Ramos (cell line): ENCODE measurements around the gene AMBP.
"Not testable (repeated sequence)": the region's sequence is repeated elsewhere in the genome, so short reads cannot be mapped to it uniquely, and the experiment has no call there.

Source experiments
- in situ Hi-C: fragments of 300-500 bp; cut with MboI; formaldehyde crosslinking; loops from one replicate; pipeline ENCODE4 v1.14.3; 2022; ENCODE audit warnings: low sequenced_read_pairs; ENCODE audit not compliant: unreplicated experiment

The AMBP gene

GRCh38 chr9:114057161-114057885 lies 20.8 kb downstream of the AMBP start:
- in situ Hi-C loops, result no loop called here

GRCh38 chr9:114056527-114056926 lies 21.6 kb downstream of the AMBP start:
- in situ Hi-C loops, result no loop called here

GRCh38 chr9:114055894-114056293 lies 22.2 kb downstream of the AMBP start:
- in situ Hi-C loops, result no loop called here

- in situ Hi-C loops, result no loop called here
Observed at GRCh38 chr9:114055061-114055460, 23.0 kb downstream of the AMBP start.

- in situ Hi-C loops, result no loop called here
Observed at GRCh38 chr9:114054191-114054690, 23.9 kb downstream of the AMBP start.

GRCh38 chr9:114053246-114054005 lies 24.7 kb downstream of the AMBP start:
- in situ Hi-C loops, result no loop called here

- in situ Hi-C loops, result no loop called here
Observed at GRCh38 chr9:114051706-114052105, 26.4 kb downstream of the AMBP start.

GRCh38 chr9:114051281-114051680 lies 26.8 kb downstream of the AMBP start:
- in situ Hi-C loops, result no loop called here

GRCh38 chr9:114050646-114051045 lies 27.5 kb downstream of the AMBP start:
- in situ Hi-C loops, result no loop called here

GRCh38 chr9:114050226-114050568 lies 27.9 kb downstream of the AMBP start:
- in situ Hi-C loops, result no loop called here

- in situ Hi-C loops, result no loop called here
Observed at GRCh38 chr9:114049441-114050225, 28.5 kb downstream of the AMBP start.

GRCh38 chr9:114048533-114049415 lies 29.3 kb downstream of the AMBP start:
- in situ Hi-C loops, result no loop called here

GRCh38 chr9:114047717-114048116 lies 30.4 kb downstream of the AMBP start:
- in situ Hi-C loops, result no loop called here

GRCh38 chr9:114046875-114047274 lies 31.2 kb downstream of the AMBP start:
- in situ Hi-C loops, result no loop called here

GRCh38 chr9:114046237-114046755 lies 31.8 kb downstream of the AMBP start:
- in situ Hi-C loops, result no loop called here

- in situ Hi-C loops, result not testable (repeated sequence)
Observed at GRCh38 chr9:114043660-114044059, 34.4 kb downstream of the AMBP start.

GRCh38 chr9:114039484-114039883 lies 38.6 kb downstream of the AMBP start:
- in situ Hi-C loops, result no loop called here

GRCh38 chr9:114038724-114039313 lies 39.3 kb downstream of the AMBP start:
- in situ Hi-C loops, result no loop called here

- in situ Hi-C loops, result no loop called here
Observed at GRCh38 chr9:114037961-114038723, 40.0 kb downstream of the AMBP start.
